SW 1271 (cell line): ENCODE data around the gene ADCY9.
"Not testable (repeated sequence)": the region's sequence is repeated elsewhere in the genome, so short reads cannot be mapped to it uniquely, and the experiment has no call there.

Experiments used
- DNase-seq, 2 experiments: peaks; one replicate each; lab custom pipeline; 2025; lab: John Stamatoyannopoulos, UW

The ADCY9 gene

GRCh38 chr16:4067262-4068001 lies 48.8 kb downstream of the ADCY9 start:
- no peak for DNase-seq

- no peak for DNase-seq
These were observed 51.3 kb downstream of the ADCY9 start for GRCh38 chr16:4064950-4065352.

GRCh38 chr16:4062212-4062802 lies 53.9 kb downstream of the ADCY9 start:
- no peak for DNase-seq

GRCh38 chr16:4060823-4061222 lies 55.4 kb downstream of the ADCY9 start:
- no peak for DNase-seq

- no peak for DNase-seq
These were observed 56.2 kb downstream of the ADCY9 start for GRCh38 chr16:4060009-4060408.

- no peak for DNase-seq
These were observed 57.9 kb downstream of the ADCY9 start for GRCh38 chr16:4058386-4058785.

GRCh38 chr16:4057439-4057877 lies 58.8 kb downstream of the ADCY9 start:
- DNase-seq, result no peak

- DNase-seq, result no peak
These were observed 59.8 kb downstream of the ADCY9 start for GRCh38 chr16:4056161-4057105.

DNA sequence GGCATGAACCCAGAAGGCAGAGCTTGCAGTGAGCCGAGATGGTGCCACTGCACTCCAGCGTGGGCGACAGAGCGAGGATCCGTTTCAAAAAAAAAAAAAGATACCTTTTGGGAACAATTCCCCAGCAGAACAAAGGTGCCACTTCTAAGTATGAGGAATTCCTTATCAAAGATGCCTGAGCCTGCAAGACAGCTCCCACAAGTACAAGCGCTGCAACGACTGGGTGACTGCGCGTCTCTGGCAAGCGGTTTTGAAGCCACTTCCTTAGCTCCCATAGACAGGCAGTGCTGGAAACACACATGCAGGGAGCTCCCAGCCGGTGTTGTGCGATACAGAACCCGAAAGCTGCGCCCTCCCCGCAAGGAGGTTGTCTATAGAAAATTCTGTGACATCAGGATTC lies 60.5 kb downstream of the ADCY9 start:
- no peak for DNase-seq

- DNase-seq, result no peak
These were observed 62.9 kb downstream of the ADCY9 start for GRCh38 chr16:4053301-4053845.

GRCh38 chr16:4052801-4053293 lies 63.4 kb downstream of the ADCY9 start:
- no peak for DNase-seq

DNA sequence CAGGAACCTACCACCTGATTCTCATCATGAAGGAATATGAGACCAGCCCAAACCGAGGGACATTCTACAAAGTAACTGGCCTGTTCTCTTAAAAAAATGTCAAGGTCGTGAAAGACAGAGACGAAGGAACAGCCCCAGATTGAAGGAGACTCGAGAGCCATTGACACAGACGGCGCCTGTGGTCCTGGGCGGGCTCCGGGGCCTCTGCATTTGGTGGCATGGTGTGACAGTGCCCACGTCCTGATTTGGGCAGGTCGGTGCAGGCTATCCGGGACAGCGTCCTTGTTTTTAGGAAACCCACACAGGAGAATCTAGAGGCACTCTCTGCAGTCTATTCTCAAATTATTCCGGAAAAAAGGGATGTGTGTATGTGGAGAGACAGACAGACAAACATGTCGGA lies 64.1 kb downstream of the ADCY9 start:
- no peak for DNase-seq

DNA sequence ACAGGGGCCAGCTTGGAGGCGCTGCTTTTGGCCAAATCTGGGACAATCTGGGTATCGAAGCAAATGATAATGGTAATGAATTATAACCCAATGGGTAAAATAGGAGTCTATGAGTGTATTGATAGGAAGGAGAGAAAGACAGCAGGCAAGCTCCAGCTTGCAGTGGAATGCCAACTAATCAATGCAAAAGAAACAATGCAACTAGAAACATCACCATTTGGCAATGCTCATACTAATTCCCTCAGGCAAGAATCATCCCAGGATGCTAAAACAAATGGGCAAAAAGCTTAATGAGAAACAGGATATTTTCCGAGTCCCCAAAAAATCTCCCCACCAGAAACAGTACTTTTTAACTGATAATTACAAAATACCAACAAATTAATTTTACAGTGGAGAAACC lies 64.7 kb downstream of the ADCY9 start:
- no peak for DNase-seq

DNA sequence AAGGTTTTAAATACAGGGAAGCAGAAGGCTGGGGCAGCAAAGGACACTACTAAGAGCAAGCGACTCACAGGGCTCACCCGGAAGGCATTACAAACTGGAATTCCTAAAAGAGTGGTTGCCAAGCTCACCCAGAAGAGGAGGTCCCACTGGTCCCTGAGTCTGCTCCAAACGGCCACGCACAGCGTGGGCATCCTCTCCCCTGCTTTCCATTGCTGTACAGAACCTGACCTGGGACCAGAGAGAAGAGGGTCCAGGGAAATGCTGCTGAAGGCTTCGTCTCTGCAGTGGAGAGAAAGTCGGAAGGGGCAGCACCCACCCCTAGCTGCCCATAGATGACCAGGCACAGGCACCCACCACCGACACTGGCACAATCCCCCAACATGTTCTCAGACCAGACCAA lies 67.2 kb downstream of the ADCY9 start:
- DNase-seq, result no peak

GRCh38 chr16:4048481-4048880 lies 67.8 kb downstream of the ADCY9 start:
- no peak for DNase-seq

GRCh38 chr16:4046221-4046620 lies 70.0 kb downstream of the ADCY9 start:
- DNase-seq, result no peak

DNA sequence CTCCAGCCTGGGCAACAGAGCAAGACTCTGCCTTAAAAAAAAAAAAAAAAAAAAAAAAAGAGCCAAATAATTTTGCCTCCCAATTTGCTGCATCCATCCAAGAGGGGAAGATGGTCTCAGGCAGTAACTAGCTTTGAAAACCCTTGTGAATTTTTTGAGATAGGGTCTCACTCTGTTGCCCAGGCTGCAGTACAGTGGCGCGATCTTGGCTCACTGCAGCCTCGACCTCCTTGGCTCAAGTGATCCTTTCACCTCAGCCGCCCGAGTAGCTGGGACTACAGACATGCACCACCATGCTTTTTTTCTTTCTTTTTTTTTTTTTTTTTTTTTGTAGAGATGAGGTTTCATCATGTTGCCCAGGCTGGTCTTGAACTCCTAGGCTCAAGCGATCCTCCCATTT lies 70.7 kb downstream of the ADCY9 start:
- not testable (repeated sequence) for DNase-seq

- no peak for DNase-seq
These were observed 73.7 kb downstream of the ADCY9 start for GRCh38 chr16:4042581-4042980.

DNA sequence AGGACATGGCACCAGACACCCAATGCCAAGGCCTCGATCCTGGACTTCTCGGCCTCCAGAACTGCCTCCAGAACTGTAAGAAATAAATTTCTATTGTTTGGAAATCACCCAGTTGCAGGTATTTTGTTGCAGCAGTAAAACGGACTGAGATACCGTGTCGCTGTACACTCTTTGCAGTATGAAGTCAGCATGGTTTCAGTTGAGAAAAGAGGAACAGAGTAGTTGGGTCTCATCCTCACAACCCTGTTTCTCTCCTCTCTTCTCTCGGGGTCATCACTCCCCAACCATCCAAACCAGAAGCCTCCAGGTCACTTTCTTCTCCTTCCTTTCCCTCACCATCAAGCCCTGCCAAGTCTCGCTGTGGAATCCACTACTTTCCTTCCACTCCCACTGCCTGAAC lies 77.8 kb downstream of the ADCY9 start:
- no peak for DNase-seq

- not testable (repeated sequence) for DNase-seq
These were observed 79.3 kb downstream of the ADCY9 start for GRCh38 chr16:4036952-4037351.

DNA sequence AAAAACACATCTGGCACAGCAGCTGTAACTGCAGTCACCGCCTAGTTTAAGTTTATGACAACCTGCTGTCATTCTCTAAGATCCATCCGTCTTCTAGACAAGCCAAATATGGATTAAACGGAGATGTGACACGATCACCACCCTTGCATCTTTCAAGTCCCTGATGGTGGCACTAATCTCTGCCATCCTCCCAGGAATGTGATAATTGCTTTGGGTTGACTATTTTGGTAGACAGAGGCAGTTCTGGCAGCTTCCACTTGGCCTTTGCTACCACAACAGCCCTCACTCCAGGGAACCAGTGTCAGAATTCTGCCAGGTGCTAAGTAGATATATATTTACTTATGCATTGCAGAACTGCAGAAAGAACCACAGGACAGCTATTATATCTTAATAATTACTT lies 81.3 kb downstream of the ADCY9 start:
- DNase-seq, result no peak

- DNase-seq, result no peak
These were observed 82.3 kb downstream of the ADCY9 start for GRCh38 chr16:4033951-4034350.
